Gastroesophageal sphincter (tissue), 4 donors: Measurements from ENCODE around the gene LIN28B. TPM values are rescaled to one million over a fixed set of nuclear protein-coding genes. Genes with fewer than 3 reads are reported as not detected.
"Not testable (repeated sequence)": the region's sequence is repeated elsewhere in the genome, so short reads cannot be mapped to it uniquely, and the experiment has no call there.

ENCODE experiments used
- ATAC-seq: fragments of 150-250 bp; one replicate; pipeline ENCODE4 v1.9.1; 2016; ENCODE audit warnings: mild to moderate bottlenecking, moderate library complexity
- H3K27ac ChIP-seq, 4 donors: fragments of 200-600 bp; sonication (generic) in 3 of 4; 1 replicate in 3 of 4; 2 replicates in 1 of 4; pipeline ENCODE4 v1.5.1; 2016 to 2019
- H3K27me3 ChIP-seq: fragments of 200-600 bp; sonication (generic); one replicate; pipeline ENCODE4 v1.5.1; 2019
- H3K36me3 ChIP-seq, 2 donors: fragments of 200-600 bp; sonication (generic); one replicate each; pipeline ENCODE4 v1.5.1; 2019; ENCODE audit warnings: control low read depth in 1 of 2
- H3K4me1 ChIP-seq, 3 donors: fragments of 200-600 bp; sonication (generic); 1 replicate in 2 of 3; 2 replicates in 1 of 3; pipeline ENCODE4 v1.5.1; 2016 to 2019; ENCODE audit warnings: control low read depth in 2 of 3
- H3K4me3 ChIP-seq, 2 donors: fragments of 200-600 bp; sonication (generic); one replicate each; pipeline ENCODE4 v1.5.1; 2019; ENCODE audit warnings: mild to moderate bottlenecking in 1 of 2, moderate library complexity in 1 of 2
- H3K9me3 ChIP-seq, 3 donors: fragments of 200-600 bp; sonication (generic); one replicate each; pipeline ENCODE4 v1.5.1; 2017 to 2019; ENCODE audit warnings: control low read depth in 2 of 3
- CTCF ChIP-seq, 4 experiments: fragments of 200-600 bp in 2 of 4; fragments of 450-650 bp in 2 of 4; sonication (generic) in 1 of 4; IDR thresholded peaks; one replicate each; pipeline ENCODE4 v1.5.1; 2017 to 2019; ENCODE audit warnings: antibody characterized with exemption in 4 of 4, mild to moderate bottlenecking in 2 of 4, moderate library complexity in 2 of 4
- EP300 ChIP-seq: sonication (generic); formaldehyde crosslinking; IDR thresholded peaks from one replicate; pipeline ENCODE4 v1.6.1; 2017; ENCODE audit warnings: antibody characterized with exemption, mild to moderate bottlenecking
- POLR2A ChIP-seq, 2 donors: fragments of 450-650 bp; IDR thresholded peaks; one replicate each; pipeline ENCODE4 v1.6.1; 2017; ENCODE audit warnings: antibody characterized with exemption in 2 of 2, mild to moderate bottlenecking in 2 of 2, moderate library complexity in 1 of 2
- POLR2AphosphoS5 ChIP-seq: sonication (generic); formaldehyde crosslinking; IDR thresholded peaks from one replicate; pipeline ENCODE4 v1.6.1; 2017; ENCODE audit warnings: antibody characterized with exemption
- WGBS, 2 donors: methylation state at CpG; one replicate each; pipeline ENCODE4 v1.1.5; 2018; ENCODE audit warnings: low coverage in 1 of 2; 5-methylcytosine and 5-hydroxymethylcytosine counted together
- total RNA-seq, 4 donors: library from RNA; depleted of rRNA; stranded (reverse); fragments of >200 nt; gene quantifications; one replicate each; pipeline ENCODE4 v1.1.0, GENCODE V29; 2016

LIN28B gene
- total RNA-seq, 4 donors from 2014 or later: not detected

- Histone ChIP-seq H3K4me1 (no peaks in the 10 kb centered on the region), H3K27ac (no peak overlapping the region), H3K4me3 (no peak overlapping the region), H3K36me3 (no peaks in the 10 kb centered on the region), H3K9me3 (no peaks in the 10 kb centered on the region), H3K27me3 (no peaks in the 10 kb centered on the region)
- WGBS, 2 donors: 59 to 71% methylated on average over 3 of the region's 3 CpGs
- ATAC-seq: no peak
- no peak for TF ChIP-seq CTCF (IDR thresholded peaks at IDR 0.05)
- no peak for TF ChIP-seq EP300
- no peak for TF ChIP-seq POLR2A (IDR thresholded peaks at IDR 0.05)
- no peak for TF ChIP-seq POLR2AphosphoS5
These were observed 29.7 kb downstream of the LIN28B start for GRCh38 chr6:104986625-104987024.

- no peaks in the 10 kb centered on the region for H3K27me3 ChIP-seq
- H3K9me3 ChIP-seq: no peaks in the 10 kb centered on the region
- no peaks in the 10 kb centered on the region for H3K36me3 ChIP-seq
- no peak for TF ChIP-seq CTCF (IDR thresholded peaks at IDR 0.05)
- TF ChIP-seq EP300: no peak
- no peak for TF ChIP-seq POLR2AphosphoS5
- no peak for TF ChIP-seq POLR2A (IDR thresholded peaks at IDR 0.05)
- H3K4me3 ChIP-seq: no peak overlapping the region
- no peaks in the 10 kb centered on the region for H3K4me1 ChIP-seq
- no peak overlapping the region for H3K27ac ChIP-seq
- no peak for ATAC-seq
- 89 to 92% methylated on average over 2 to 3 of the region's 3 CpGs for WGBS, 2 donors
These were observed 30.3 kb downstream of the LIN28B start for GRCh38 chr6:104987218-104987617.

GRCh38 chr6:104990085-104990484 is 33.2 kb downstream of the LIN28B start:
- ATAC-seq: no peak
- Histone ChIP-seq H3K27me3 (no peaks in the 10 kb centered on the region), H3K27ac (no peak overlapping the region), H3K4me1 (no peaks in the 10 kb centered on the region), H3K4me3 (no peak overlapping the region), H3K9me3 (no peaks in the 10 kb centered on the region), H3K36me3 (no peaks in the 10 kb centered on the region)
- TF ChIP-seq POLR2AphosphoS5 (no peak), POLR2A (IDR thresholded peaks at IDR 0.05) (no peak), CTCF (IDR thresholded peaks at IDR 0.05) (no peak), EP300 (no peak)
- 67 to 79% methylated on average over 1 of the region's 1 CpG for WGBS, 2 donors

GRCh38 chr6:104991062-104991461 is 34.2 kb downstream of the LIN28B start:
- ATAC-seq, H3K27me3 ChIP-seq, H3K36me3 ChIP-seq, H3K4me1 ChIP-seq, H3K27ac ChIP-seq, H3K9me3 ChIP-seq, H3K4me3 ChIP-seq: not testable (repeated sequence)
- WGBS, 2 donors: no CpG with 5 or more reads among the region's 37 CpGs

GRCh38 chr6:104993576-104993975 is 36.7 kb downstream of the LIN28B start:
- H3K4me3 ChIP-seq, H3K36me3 ChIP-seq: not testable (repeated sequence)
- 96 to 100% methylated on average over 4 to 7 of the region's 7 CpGs for WGBS, 2 donors

GRCh38 chr6:104995989-104996617 is 39.2 kb downstream of the LIN28B start:
- peak overlapping the region; percentile 20 to 77 (median 60) for H3K27ac ChIP-seq
- H3K27me3 ChIP-seq: no peaks in the 10 kb centered on the region
- TF ChIP-seq POLR2AphosphoS5 (peak; percentile 24), POLR2A (IDR thresholded peaks at IDR 0.05) (no peak), EP300 (no peak), CTCF (IDR thresholded peaks at IDR 0.05) (peak; percentile 6 to 52 (median 43))
- H3K4me1 ChIP-seq: peaks cover 0 to 13% (median 0%) of the 10 kb centered on the region in 3 donors
- H3K9me3 ChIP-seq: no peaks in the 10 kb centered on the region
- WGBS, 2 donors: 51 to 70% methylated on average over 2 of the region's 2 CpGs
- H3K36me3 ChIP-seq: no peaks in the 10 kb centered on the region
- ATAC-seq: peak; percentile 92
- H3K4me3 ChIP-seq: no peak overlapping the region

More at GRCh38 chr6:104993576-104993975, 36.7 kb downstream of the LIN28B start:
- not testable (repeated sequence) for H3K27me3 ChIP-seq, ATAC-seq, H3K9me3 ChIP-seq, H3K27ac ChIP-seq
- peaks cover 0 to 13% (median 0%) of the 10 kb centered on the region in 3 donors for H3K4me1 ChIP-seq
